ENCODE results near the gene CTNNA2.
A peak's percentile ranks its signal among the peaks of the same experiment; 100 is the strongest.

CTNNA2 gene

GRCh38 chr2:79512442-79513401 is at the start of gene CTNNA2:
Gene CTNNA2, plus strand, starts transcription at chr2:79513051.
- Mint-ChIP-seq H3K4me3 (peak within 1 kb of the TSS; percentile 39 to 55), H3K4me1 (peaks cover 0 to 6% of the 10 kb centered on the region in 2 donors), H3K9me3 (peaks cover 6 to 8% of the 10 kb centered on the region in 2 donors), H3K27ac (peak within 1 kb of the TSS; percentile 11), H3K36me3 (peaks cover 0 to 2% of the 10 kb centered on the region in 2 donors), H3K27me3 (peaks cover 25 to 33% of the 10 kb centered on the region in 2 donors)
- DNase-seq (peak; percentile 8), ATAC-seq (replicated peaks) (peak; percentile 72 to 75)

DNA sequence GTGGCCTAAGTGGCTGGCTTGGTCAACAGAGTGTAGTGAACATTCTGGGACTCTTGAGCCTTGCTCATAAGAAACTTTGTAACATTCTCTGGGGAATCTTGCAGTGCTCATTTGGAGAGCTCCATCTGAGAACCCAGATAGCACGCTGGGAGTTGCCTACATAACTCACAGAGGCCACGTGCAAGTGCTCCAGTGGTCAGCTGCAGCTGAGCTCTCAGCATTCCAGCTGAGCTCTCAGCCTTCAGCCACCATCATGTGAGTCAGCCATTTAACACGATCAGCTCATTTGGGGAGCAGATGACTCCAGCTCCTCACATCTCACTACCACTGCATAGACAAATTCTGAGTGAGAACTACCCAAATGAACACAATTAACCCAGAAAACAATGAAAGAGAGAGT is 25.5 kb upstream of the CTNNA2 start:
- Mint-ChIP-seq H3K36me3 (no peaks in the 10 kb centered on the region), H3K27ac (no peak overlapping the region)

DNA sequence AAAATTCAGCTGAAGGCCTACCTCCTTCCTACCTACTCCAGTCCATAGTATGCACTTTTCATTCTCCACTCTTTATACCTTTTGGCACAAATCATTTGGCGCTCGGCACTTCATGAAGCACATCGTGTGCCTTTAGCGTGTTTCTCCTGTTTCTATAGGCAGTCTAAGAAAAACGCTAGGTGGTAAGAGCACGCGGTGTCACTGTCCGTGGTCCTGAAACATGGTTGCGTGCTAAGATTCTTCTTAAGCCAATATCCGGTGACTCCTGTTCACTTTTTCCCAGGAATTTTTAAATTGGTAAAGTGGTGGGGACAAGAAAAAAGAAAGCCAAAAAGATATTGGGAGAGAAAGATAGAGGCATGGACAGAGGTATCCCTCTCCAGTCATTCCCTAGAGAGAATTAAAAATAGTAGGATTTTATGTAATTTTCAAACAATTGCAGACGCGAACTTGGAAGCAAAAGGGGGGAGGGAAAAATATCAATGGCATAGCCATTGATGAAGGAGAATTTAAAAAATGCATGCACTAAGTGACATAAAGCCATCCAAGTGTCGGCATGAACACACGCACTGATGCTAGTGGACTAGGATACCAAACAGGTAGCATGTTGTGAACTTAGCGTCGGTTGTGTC is 1.4 kb upstream of the CTNNA2 start:
- Mint-ChIP-seq H3K27me3 (peaks cover 25 to 33% of the 10 kb centered on the region in 2 donors), H3K9me3 (peaks cover 6 to 8% of the 10 kb centered on the region in 2 donors), H3K4me1 (peaks cover 0 to 6% of the 10 kb centered on the region in 2 donors), H3K4me3 (no peak overlapping the region), H3K36me3 (peaks cover 0 to 2% of the 10 kb centered on the region in 2 donors), H3K27ac (no peak overlapping the region)
- ATAC-seq (replicated peaks) (no peak), DNase-seq (no peak)

More for the DNA sequence above, 25.5 kb upstream of the CTNNA2 start:
- no peaks in the 10 kb centered on the region for H3K27me3 Mint-ChIP-seq
- peaks cover 0 to 4% of the 10 kb centered on the region in 2 donors for H3K9me3 Mint-ChIP-seq
- no peak for ATAC-seq (replicated peaks)
- DNase-seq: no peak
- H3K4me1 Mint-ChIP-seq: no peaks in the 10 kb centered on the region
- no peak overlapping the region for H3K4me3 Mint-ChIP-seq

- Mint-ChIP-seq H3K27ac (no peak overlapping the region), H3K9me3 (peaks cover 6 to 8% of the 10 kb centered on the region in 2 donors), H3K4me1 (peaks cover 0 to 6% of the 10 kb centered on the region in 2 donors), H3K4me3 (no peak overlapping the region), H3K27me3 (peaks cover 25 to 33% of the 10 kb centered on the region in 2 donors), H3K36me3 (peaks cover 0 to 2% of the 10 kb centered on the region in 2 donors)
- DNase-seq: no peak
- no peak for ATAC-seq (replicated peaks)
Observed at GRCh38 chr2:79513711-79514110, 860 bp downstream of the CTNNA2 start.

- no peaks in the 10 kb centered on the region for H3K4me1 Mint-ChIP-seq
- no peak overlapping the region for H3K27ac Mint-ChIP-seq
- peaks cover 0 to 1% of the 10 kb centered on the region in 2 donors for H3K9me3 Mint-ChIP-seq
- ATAC-seq (replicated peaks) (no peak), DNase-seq (no peak)
- no peaks in the 10 kb centered on the region for H3K36me3 Mint-ChIP-seq
- no peaks in the 10 kb centered on the region for H3K27me3 Mint-ChIP-seq
- H3K4me3 Mint-ChIP-seq: no peak overlapping the region
Observed at GRCh38 chr2:79529636-79530035, 16.8 kb downstream of the CTNNA2 start.

DNA sequence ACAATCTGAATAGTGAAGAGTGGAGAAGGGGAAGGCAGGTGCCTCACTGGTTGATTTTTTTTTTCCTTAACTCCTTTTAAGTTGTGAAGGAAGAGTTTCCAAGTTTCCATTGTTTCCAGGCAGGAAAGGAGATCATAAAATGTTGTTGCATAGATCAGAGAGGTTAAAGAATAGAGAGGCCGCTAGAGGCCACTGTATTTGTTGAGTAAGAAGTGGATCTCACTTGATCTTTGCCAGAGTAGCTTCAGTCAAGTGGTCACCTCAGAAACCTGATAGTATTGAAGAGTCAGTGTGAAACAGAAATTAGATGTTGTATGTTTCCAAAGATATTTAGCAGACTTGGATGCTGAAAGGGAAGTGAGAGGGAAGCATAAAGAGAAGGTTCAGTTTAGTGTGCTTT is 17.6 kb downstream of the CTNNA2 start:
- Mint-ChIP-seq H3K4me1 (no peaks in the 10 kb centered on the region), H3K27ac (no peak overlapping the region), H3K4me3 (no peak overlapping the region), H3K36me3 (no peaks in the 10 kb centered on the region), H3K27me3 (no peaks in the 10 kb centered on the region), H3K9me3 (peaks cover 0 to 1% of the 10 kb centered on the region in 2 donors)
- ATAC-seq (replicated peaks): no peak
- no peak for DNase-seq

DNA sequence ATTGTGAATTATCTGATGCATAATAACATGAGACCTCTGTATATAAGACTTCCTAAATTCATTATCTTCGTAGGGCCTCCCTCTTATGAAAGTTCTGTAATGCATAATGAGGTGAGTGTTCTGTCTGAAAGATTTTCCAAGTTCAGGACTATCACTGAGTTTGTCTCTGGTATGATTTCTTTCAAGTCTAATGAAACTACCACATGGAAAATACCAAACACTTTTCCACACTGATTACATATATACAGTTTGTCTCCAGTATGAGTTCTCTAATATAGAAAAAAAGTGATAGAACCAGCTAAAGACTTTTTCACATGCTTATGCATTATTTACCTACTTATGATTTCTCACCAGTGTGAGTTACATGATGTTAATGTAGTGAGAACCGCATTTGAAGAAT is 34.7 kb downstream of the CTNNA2 start:
- no peak overlapping the region for H3K4me3 Mint-ChIP-seq
- no peak for ATAC-seq (replicated peaks)
- no peaks in the 10 kb centered on the region for H3K4me1 Mint-ChIP-seq
- no peaks in the 10 kb centered on the region for H3K36me3 Mint-ChIP-seq
- H3K27me3 Mint-ChIP-seq: no peaks in the 10 kb centered on the region
- H3K9me3 Mint-ChIP-seq: peaks cover 21 to 31% of the 10 kb centered on the region in 2 donors
- no peak for DNase-seq
- H3K27ac Mint-ChIP-seq: no peak overlapping the region

GRCh38 chr2:79552653-79553052 is 39.8 kb downstream of the CTNNA2 start:
- H3K4me1 Mint-ChIP-seq: no peaks in the 10 kb centered on the region
- no peak overlapping the region for H3K27ac Mint-ChIP-seq
- ATAC-seq (replicated peaks): no peak
- no peaks in the 10 kb centered on the region for H3K36me3 Mint-ChIP-seq
- H3K9me3 Mint-ChIP-seq: peaks cover 22 to 23% of the 10 kb centered on the region in 2 donors
- no peaks in the 10 kb centered on the region for H3K27me3 Mint-ChIP-seq
- DNase-seq: no peak
- no peak overlapping the region for H3K4me3 Mint-ChIP-seq

GRCh38 chr2:79554899-79555298 is 42.0 kb downstream of the CTNNA2 start:
- ATAC-seq (replicated peaks): no peak
- H3K27ac Mint-ChIP-seq: no peak overlapping the region
- DNase-seq: no peak
- H3K4me3 Mint-ChIP-seq: no peak overlapping the region
- peaks cover 16 to 21% of the 10 kb centered on the region in 2 donors for H3K9me3 Mint-ChIP-seq
- no peaks in the 10 kb centered on the region for H3K4me1 Mint-ChIP-seq
- H3K36me3 Mint-ChIP-seq: no peaks in the 10 kb centered on the region
- H3K27me3 Mint-ChIP-seq: no peaks in the 10 kb centered on the region

GRCh38 chr2:79564065-79564464 is 51.2 kb downstream of the CTNNA2 start:
- H3K27me3 Mint-ChIP-seq: no peaks in the 10 kb centered on the region
- peaks cover 11 to 12% of the 10 kb centered on the region in 2 donors for H3K9me3 Mint-ChIP-seq
- no peak overlapping the region for H3K4me3 Mint-ChIP-seq
- no peak overlapping the region for H3K27ac Mint-ChIP-seq
- H3K36me3 Mint-ChIP-seq: no peaks in the 10 kb centered on the region
- ATAC-seq (replicated peaks) (no peak), DNase-seq (no peak)
- no peaks in the 10 kb centered on the region for H3K4me1 Mint-ChIP-seq

GRCh38 chr2:79569048-79569447 is 56.2 kb downstream of the CTNNA2 start:
- no peak for ATAC-seq (replicated peaks)
- H3K4me3 Mint-ChIP-seq: no peak overlapping the region
- no peaks in the 10 kb centered on the region for H3K36me3 Mint-ChIP-seq
- H3K4me1 Mint-ChIP-seq: no peaks in the 10 kb centered on the region
- H3K27ac Mint-ChIP-seq: no peak overlapping the region
- no peaks in the 10 kb centered on the region for H3K27me3 Mint-ChIP-seq
- DNase-seq: no peak
- peaks cover 8 to 9% of the 10 kb centered on the region in 2 donors for H3K9me3 Mint-ChIP-seq

DNA sequence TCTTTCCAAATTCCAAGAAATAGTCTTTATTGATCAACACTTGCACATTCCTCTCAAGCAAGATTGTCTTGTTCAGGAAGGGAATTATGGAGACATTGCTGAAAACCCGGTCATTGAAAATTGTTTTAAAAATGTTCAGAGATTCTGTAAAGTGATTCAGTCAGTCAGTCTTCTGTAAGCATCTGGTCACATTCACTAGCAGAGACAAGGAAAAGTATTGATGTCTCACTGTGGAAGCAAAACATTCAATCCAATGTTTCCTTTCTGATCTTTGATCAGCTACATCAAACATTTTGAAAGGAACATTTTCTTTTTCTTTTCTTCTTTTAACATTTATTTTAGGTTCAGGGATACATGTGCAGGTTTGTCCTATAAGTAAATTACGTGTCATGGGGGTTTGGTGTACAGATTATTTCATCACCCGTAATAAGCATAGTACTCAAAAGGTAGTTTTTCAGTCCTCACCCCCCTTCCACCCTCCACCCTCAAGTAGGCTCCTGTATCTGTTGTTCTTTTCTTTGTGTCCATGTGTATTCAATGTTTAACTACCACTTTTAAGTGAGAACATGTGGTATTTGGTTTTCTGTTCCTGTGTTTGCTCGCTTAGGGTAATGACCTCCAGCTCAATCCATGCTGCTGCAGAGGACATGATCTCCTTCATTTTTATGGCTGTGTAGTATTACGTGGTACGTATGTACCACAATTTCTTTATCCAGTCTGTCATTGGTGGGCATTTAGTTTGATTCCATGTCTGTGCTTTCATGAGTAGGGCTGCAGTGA is 61.2 kb downstream of the CTNNA2 start:
- H3K27me3 Mint-ChIP-seq: no peaks in the 10 kb centered on the region
- no peak overlapping the region for H3K27ac Mint-ChIP-seq
- ATAC-seq (replicated peaks) (no peak), DNase-seq (no peak)
- no peak overlapping the region for H3K4me3 Mint-ChIP-seq
- H3K36me3 Mint-ChIP-seq: no peaks in the 10 kb centered on the region
- H3K4me1 Mint-ChIP-seq: no peaks in the 10 kb centered on the region
- peaks cover 0 to 3% of the 10 kb centered on the region in 2 donors for H3K9me3 Mint-ChIP-seq

DNA sequence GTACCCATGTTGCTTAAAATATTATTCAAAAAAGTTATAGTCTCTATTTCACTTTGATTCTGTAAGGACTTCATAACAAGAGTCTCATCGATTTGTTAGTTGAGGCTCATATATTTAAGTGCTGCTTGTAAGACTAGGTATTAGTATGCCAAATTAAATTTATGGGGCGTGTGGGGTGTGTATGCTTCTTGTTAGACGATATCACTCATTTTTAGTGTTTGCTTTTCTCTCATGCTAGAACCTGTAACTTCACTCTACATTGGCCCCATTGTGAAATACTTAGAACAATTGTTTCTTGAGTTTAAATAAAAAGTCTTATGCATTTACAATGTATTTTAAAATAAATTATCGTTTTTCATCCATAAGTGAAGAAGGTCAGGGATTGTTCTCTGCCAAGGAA is 63.6 kb downstream of the CTNNA2 start:
- H3K4me3 Mint-ChIP-seq: no peak overlapping the region
- ATAC-seq (replicated peaks) (no peak), DNase-seq (no peak)
- no peaks in the 10 kb centered on the region for H3K36me3 Mint-ChIP-seq
- H3K27ac Mint-ChIP-seq: no peak overlapping the region
- H3K4me1 Mint-ChIP-seq: no peaks in the 10 kb centered on the region
- no peaks in the 10 kb centered on the region for H3K27me3 Mint-ChIP-seq
- H3K9me3 Mint-ChIP-seq: peaks cover 0 to 3% of the 10 kb centered on the region in 2 donors

DNA sequence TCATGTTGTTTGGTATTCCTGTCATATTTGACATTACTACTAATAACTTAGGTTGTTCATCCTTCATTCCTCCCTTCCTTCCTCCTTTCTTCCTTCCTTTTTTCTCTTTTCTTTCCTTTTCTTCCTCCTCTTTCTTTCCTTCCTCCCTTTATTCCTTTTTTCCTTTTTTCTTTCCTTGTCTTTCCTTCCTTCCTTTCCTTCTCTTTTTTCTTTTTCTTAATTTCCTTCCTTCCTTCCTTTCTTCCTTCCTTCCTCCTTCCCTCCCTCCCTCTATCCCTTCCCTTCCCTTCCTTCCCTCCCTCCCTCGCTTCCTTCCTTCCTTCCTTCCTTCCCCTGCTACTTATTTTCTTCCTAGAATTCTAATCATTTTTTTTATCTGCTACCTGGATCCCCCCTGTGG is 66.1 kb downstream of the CTNNA2 start:
- H3K4me1 Mint-ChIP-seq: no peaks in the 10 kb centered on the region
- peaks cover 0 to 3% of the 10 kb centered on the region in 2 donors for H3K9me3 Mint-ChIP-seq
- H3K36me3 Mint-ChIP-seq: no peaks in the 10 kb centered on the region
- no peaks in the 10 kb centered on the region for H3K27me3 Mint-ChIP-seq
- no peak for ATAC-seq (replicated peaks)
- H3K4me3 Mint-ChIP-seq: no peak overlapping the region
- no peak for DNase-seq
- H3K27ac Mint-ChIP-seq: no peak overlapping the region

All from stimulated activated naive B cell treated with anti-CD40 and anti-IgM and Interleukin-4, amounts not matched to agents 10 μg/mL and 1 μg/mL and 100 μg/mL, for 72 hours (primary cell).